Right lobe of liver (tissue), 4 donors: ENCODE data around the gene SERPINB12.

Source experiments
- POLR2A ChIP-seq: fragments of 450-650 bp; IDR thresholded peaks from one replicate; pipeline ENCODE4 v1.6.1; 2017; ENCODE audit warnings: antibody characterized with exemption, mild to moderate bottlenecking
- TF ChIP-seq, protein P1 (sequence below), 4 donors: fragments of 200-600 bp in 3 of 4; fragments of 450-650 bp in 1 of 4; IDR thresholded peaks; one replicate each; pipeline versions ENCODE4 v1.5.1 to v1.8.0; 2016 to 2022; ENCODE audit warnings: antibody characterized with exemption in 4 of 4, mild to moderate bottlenecking in 2 of 4
- donor health status: DM: no; HTN: no; CAD: no.
- donor health status: DM: no; HTN: no; CAD: no.
- donor health status: DM: no; HTN: yes; CAD: no.

DNA sequence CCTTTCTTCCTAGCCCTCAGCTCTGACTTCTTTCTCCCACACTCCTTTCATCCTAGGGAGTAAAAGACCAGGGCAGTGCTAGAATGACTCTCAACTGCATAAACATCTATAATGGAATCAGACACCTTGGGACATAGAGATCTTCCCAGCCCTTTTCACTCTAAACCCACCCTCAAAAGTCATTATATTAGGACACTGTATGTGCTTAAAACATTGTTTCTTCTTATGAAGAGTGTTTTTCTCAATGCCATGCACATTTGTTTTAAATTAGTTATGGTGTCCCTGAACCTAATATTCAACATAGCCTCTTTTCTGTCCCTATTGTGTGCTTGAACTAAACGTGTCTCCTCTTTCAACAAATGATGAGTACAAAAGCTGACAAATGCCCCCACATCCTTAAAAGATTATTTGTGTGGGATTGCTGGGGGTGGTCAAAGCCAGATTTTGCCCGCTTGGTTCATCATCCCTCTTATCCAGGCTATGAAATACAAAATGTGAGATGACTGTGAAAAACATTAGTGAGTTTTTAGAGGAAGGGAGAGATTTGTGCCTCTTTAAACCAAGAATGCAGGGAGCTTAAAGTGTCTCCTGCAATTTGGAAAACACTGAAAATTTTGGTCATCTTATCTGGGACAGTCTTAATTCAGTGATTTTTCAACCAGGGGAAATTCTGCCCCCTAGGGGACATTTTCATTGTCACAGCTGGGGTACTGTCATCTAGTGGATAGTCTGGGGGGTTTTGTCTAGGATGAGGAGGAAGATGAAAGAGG is 36.4 kb upstream of the SERPINB12 start:
- TF ChIP-seq, protein P1, sequence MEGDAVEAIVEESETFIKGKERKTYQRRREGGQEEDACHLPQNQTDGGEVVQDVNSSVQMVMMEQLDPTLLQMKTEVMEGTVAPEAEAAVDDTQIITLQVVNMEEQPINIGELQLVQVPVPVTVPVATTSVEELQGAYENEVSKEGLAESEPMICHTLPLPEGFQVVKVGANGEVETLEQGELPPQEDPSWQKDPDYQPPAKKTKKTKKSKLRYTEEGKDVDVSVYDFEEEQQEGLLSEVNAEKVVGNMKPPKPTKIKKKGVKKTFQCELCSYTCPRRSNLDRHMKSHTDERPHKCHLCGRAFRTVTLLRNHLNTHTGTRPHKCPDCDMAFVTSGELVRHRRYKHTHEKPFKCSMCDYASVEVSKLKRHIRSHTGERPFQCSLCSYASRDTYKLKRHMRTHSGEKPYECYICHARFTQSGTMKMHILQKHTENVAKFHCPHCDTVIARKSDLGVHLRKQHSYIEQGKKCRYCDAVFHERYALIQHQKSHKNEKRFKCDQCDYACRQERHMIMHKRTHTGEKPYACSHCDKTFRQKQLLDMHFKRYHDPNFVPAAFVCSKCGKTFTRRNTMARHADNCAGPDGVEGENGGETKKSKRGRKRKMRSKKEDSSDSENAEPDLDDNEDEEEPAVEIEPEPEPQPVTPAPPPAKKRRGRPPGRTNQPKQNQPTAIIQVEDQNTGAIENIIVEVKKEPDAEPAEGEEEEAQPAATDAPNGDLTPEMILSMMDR (IDR thresholded peaks at IDR 0.05): peak; percentile 50 to 67 (median 56)
- TF ChIP-seq POLR2A: no peak
